Measurements from ENCODE around the gene UROS. TPM values are rescaled to one million over a fixed set of nuclear protein-coding genes. Genes with fewer than 3 reads are reported as not detected.

The UROS gene
- total RNA-seq, 4 donors from 2014 or later, result 24.0 to 29.2 (median 27.5) TPM

- intact Hi-C loops (cut with DNase I; ENCODE audit: low total_unique reads), result no loop called here
- no peak for TF ChIP-seq POLR2A (IDR thresholded peaks at IDR 0.05)
- TF ChIP-seq, protein P1, sequence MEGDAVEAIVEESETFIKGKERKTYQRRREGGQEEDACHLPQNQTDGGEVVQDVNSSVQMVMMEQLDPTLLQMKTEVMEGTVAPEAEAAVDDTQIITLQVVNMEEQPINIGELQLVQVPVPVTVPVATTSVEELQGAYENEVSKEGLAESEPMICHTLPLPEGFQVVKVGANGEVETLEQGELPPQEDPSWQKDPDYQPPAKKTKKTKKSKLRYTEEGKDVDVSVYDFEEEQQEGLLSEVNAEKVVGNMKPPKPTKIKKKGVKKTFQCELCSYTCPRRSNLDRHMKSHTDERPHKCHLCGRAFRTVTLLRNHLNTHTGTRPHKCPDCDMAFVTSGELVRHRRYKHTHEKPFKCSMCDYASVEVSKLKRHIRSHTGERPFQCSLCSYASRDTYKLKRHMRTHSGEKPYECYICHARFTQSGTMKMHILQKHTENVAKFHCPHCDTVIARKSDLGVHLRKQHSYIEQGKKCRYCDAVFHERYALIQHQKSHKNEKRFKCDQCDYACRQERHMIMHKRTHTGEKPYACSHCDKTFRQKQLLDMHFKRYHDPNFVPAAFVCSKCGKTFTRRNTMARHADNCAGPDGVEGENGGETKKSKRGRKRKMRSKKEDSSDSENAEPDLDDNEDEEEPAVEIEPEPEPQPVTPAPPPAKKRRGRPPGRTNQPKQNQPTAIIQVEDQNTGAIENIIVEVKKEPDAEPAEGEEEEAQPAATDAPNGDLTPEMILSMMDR (IDR thresholded peaks at IDR 0.05), result no peak
- 82 to 88% methylated on average over 5 of the region's 5 CpGs for WGBS, 2 donors
- no peak overlapping the region for H3K4me3 ChIP-seq (ENCODE audit: low read depth, poor library complexity, severe bottlenecking)
- DNase-seq (ENCODE audit: low spot score in 2 of 2), result no peak
Measured at GRCh38 chr10:125756196-125756595, 66.9 kb downstream of the UROS start.

GRCh38 chr10:125747417-125747816 is 75.6 kb downstream of the UROS start:
- no peak for DNase-seq (ENCODE audit: low spot score in 2 of 2)
- intact Hi-C loops (cut with DNase I; ENCODE audit: low total_unique reads), result no loop called here
- no peak overlapping the region for H3K4me3 ChIP-seq (ENCODE audit: low read depth, poor library complexity, severe bottlenecking)
- 94 to 97% methylated on average over 5 of the region's 5 CpGs for WGBS, 2 donors
- TF ChIP-seq, protein P1 (IDR thresholded peaks at IDR 0.05), result no peak
- TF ChIP-seq POLR2A (IDR thresholded peaks at IDR 0.05), result no peak

GRCh38 chr10:125744909-125745308 is 78.1 kb downstream of the UROS start:
- no peak overlapping the region for H3K4me3 ChIP-seq (ENCODE audit: low read depth, poor library complexity, severe bottlenecking)
- intact Hi-C loops (cut with DNase I; ENCODE audit: low total_unique reads), result no loop called here
- 96 to 98% methylated on average over 2 of the region's 2 CpGs for WGBS, 2 donors
- DNase-seq (ENCODE audit: low spot score in 2 of 2), result no peak
- TF ChIP-seq, protein P1 (IDR thresholded peaks at IDR 0.05), result no peak
- TF ChIP-seq POLR2A (IDR thresholded peaks at IDR 0.05), result no peak

DNA sequence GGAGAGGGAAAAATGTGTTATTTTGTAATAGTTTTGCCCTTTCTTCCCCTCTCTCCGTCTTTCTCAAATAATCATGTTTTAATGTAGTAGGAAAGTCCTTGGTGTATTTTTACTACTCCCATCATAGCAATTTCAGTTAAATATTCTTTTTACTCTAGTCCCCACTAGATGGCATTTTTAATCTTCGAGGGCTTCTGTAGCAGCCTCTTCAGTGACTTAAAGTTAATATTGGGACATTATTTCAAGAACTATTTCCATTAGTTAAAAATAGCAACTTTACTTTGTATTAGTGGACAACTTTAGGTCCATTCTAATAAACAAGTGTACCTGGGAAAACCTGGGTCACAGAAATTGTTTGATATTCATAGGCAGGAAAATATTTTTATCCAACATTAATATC is 80.6 kb downstream of the UROS start:
- no peak for DNase-seq (ENCODE audit: low spot score in 2 of 2)
- no peak for TF ChIP-seq POLR2A (IDR thresholded peaks at IDR 0.05)
- TF ChIP-seq, protein P1 (IDR thresholded peaks at IDR 0.05), result no peak
- 60 to 61% methylated on average over 2 of the region's 2 CpGs for WGBS, 2 donors

DNA sequence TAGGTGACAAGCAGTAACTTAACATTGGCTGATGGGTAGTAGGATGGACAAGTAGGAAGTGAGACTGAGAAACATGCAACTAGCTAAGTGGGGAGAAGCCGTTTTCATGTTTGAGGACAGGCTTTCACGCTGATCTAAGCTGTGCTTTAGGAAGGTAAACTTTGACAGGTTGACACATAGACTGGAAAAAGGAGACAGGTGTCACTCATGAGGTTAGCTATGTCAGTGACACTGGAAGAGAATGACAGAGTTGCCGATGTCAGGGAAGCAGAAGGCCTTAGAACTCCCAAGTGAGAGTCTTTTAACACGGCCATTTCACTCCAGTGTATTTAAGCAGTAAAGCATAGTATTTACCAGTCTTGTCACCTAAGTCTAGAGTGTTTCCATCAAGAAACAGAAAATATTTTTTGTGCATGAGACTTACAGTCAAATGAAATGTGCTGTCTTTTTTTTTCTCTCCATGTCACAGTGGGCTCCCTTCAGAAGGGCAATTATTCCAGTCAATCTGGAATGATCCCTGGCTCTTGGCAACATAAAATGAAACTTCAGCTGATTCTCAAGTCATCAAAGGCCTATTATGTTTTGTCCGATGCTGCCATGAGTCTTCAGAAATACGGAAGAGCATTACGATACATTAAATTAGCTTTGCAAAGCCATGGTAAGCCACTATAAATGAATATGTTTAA is 82.9 kb downstream of the UROS start:
- H3K4me3 ChIP-seq (ENCODE audit: low read depth, poor library complexity, severe bottlenecking), result no peak overlapping the region
- intact Hi-C loops (cut with DNase I; ENCODE audit: low total_unique reads), result no loop called here
- TF ChIP-seq, protein P1 (IDR thresholded peaks at IDR 0.05), result no peak
- TF ChIP-seq POLR2A (IDR thresholded peaks at IDR 0.05), result no peak
- 90 to 92% methylated on average over 7 of the region's 7 CpGs for WGBS, 2 donors
- no peak for DNase-seq (ENCODE audit: low spot score in 2 of 2)

More for the DNA sequence above, 80.6 kb downstream of the UROS start:
- intact Hi-C loops (cut with DNase I; ENCODE audit: low total_unique reads), result no loop called here
- no peak overlapping the region for H3K4me3 ChIP-seq (ENCODE audit: low read depth, poor library complexity, severe bottlenecking)

MicroRNA genes within 50 kb of the gene (microRNA counts, 767-probe panel; counts per million panel counts)
- 0 to 358 counts per million in 2 donors for microRNA hsa-miR-4484

Small RNA genes within 50 kb of the gene (microRNA-seq; reads per million reads assigned to microRNA genes)
- 0 reads per million in 2 donors for gene MIR4484 (ENCODE audit: borderline number of aligned reads in 1 of 2, borderline replicate concordance in 2 of 2)

Other genes with a start within 250 kb of the UROS start
- gene TEX36, start 140.1 kb downstream of the UROS start, total RNA-seq, result not detected
- gene EDRF1, start 103.5 kb downstream of the UROS start, total RNA-seq, result 10 to 100 TPM; 12.8 to 20.8 (median 19.3) TPM
- not detected for gene MMP21, start 47.4 kb downstream of the UROS start, total RNA-seq
- 10 to 100 TPM; 21.5 to 31.7 (median 27.7) TPM for gene BCCIP, start 288 bp upstream of the UROS start, total RNA-seq
- 10 to 100 TPM; 43.4 to 68.2 (median 55.5) TPM for gene DHX32, start 58.0 kb upstream of the UROS start, total RNA-seq
- 1 to 10 TPM; 3.0 to 7.8 (median 4.3) TPM for gene FANK1, start 73.3 kb upstream of the UROS start, total RNA-seq